GM19240 (cell line): ENCODE results near the gene FOXS1.

Source experiments
- DNase-seq: peaks from one replicate; pipeline ENCODE4 v3.0.0; 2011; ENCODE audit warnings: low spot score; ENCODE audit not compliant: insufficient read length

FOXS1 gene

DNA sequence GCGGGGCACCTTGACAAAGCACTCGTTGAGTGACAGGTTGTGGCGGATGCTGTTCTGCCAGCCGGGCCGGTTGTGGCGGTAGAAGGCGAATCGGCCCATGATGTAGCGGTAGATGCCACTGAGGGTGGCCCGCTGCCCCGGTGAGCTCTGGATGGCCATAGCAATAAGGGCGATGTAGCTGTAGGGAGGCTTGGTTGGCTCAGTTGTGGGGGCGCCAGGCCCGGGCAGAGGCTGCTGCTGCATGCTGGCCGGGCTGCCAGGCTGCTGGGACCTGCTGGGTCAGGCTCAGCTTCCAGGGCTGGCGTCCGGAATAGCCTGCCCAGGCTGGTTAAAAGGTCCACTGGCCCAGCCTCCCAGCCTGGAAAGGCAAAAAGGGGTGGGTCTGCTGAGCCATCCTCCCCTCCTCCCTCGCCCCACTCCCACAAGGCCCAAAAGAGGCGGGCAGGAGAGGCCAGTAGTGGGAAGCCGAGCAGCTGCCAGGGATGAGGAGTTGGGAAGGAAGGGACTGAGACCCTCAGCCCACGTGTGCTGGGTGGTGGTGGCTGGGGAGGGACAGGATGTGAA lies at the start of gene FOXS1:
Gene FOXS1 (minus strand): TSS at position 305 of the 564 bp plus-strand sequence. CDS start 62 bp downstream, at position 243.
- DNase-seq: no peak

DNA sequence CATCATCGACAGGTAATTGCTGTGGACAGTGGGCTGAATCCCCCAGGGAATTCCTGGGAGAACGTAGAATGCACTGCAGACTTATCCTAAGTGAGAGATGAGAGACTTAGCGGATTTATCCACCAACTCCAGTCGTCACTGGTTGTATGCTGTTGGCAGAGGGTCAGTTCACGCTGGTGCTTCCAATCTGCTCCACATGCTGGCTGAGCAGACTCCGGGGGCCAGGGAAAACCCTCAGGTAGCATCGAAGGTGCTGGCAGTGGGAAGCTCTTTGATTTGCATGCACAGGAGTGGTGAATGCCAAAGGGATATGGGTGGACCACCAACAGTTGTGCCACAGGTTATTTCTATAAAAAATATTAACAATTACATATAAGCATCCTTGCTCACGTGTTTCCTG lies 45.2 kb upstream of the FOXS1 start:
- DNase-seq: no peak

DNA sequence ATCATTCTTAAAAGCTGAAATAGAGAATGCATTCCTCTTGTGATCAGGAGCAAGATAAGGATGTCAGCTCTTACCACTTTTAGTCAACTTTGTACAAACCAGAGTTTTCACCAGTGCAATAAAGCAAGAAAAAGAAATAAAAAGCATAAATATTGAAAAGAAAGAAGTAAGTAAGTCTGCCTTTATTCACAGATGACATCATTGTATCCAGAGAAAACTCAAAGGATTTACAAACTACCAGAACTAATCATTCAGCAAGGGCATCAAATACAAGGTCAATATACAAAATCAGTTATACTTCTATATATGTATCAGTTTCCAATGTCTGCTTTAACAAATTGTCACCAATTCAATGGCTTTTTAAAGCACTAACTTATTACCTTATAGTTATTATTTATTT lies 38.4 kb upstream of the FOXS1 start:
- no peak for DNase-seq

GRCh38 chr20:31881945-31882344 lies 36.5 kb upstream of the FOXS1 start:
- DNase-seq: no peak

DNA sequence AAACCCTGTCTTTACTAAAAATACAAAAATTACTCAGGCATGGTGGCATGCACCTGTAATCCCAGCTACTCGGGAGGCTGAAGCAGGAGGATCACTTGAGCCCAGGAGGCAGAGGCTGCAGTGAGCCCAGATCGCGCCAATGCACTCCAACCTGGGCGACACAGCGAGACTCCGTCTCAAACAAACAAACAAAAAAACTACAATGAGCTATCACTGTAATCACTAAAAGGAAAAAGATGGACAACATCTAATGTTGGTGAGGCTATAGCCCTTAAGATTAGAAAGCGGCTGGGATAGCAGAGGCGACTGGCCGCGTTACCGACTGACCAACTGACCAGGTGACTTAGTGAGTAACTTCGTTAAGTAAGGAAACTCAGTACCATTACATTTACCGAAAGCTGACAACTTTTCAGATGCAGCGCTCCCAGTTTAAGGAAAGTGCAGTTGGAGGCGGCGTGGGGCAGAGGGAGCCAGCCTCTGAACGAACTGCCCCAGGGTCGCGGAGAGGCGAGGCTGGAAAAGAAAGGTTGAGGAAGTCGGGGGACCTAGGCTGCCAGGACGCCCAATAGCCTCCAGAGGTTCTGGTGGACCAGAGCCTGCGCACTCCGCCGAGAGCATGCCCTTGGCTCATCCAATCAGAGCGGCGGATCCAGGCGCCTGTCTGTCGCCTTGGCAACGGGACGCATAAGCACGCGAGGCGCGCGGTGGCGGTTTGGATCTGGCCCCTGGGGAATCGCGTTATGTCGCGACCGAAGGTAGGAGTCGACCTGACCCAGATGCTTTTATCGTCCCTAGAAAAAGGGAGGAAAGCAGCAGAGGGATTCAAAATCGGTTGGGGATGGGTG lies 34.0 kb upstream of the FOXS1 start:
- peak; percentile 89 for DNase-seq

GRCh38 chr20:31877684-31878083 lies 32.3 kb upstream of the FOXS1 start:
- DNase-seq: no peak

- DNase-seq: no peak
These were observed 30.3 kb upstream of the FOXS1 start for GRCh38 chr20:31875671-31876070.

DNA sequence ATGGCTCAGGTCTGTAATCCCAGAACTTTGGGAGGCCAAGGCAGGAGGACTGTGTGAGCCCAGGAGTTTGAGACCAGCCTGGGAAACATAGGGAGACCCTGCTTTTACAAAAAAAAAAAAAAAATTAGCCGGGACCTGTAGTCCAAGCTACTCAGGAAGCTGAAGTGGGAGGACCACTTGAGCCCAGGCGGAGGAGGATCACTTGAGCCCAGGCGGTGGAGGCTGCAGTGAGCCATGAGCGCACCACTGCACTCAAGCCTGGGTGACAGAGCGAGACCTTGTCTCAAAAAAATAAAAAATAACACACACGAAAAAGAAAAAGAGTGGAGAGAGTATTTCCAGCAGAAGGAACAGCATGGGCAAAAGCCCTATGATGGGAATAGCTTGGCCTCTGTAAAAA lies 27.0 kb upstream of the FOXS1 start:
- no peak for DNase-seq

- DNase-seq: no peak
These were observed 26.2 kb upstream of the FOXS1 start for GRCh38 chr20:31871618-31871954.

- no peak for DNase-seq
These were observed 25.6 kb upstream of the FOXS1 start for GRCh38 chr20:31870726-31871617.

GRCh38 chr20:31869942-31870725 lies 24.7 kb upstream of the FOXS1 start, which contains the start of the genes DUSP15 and TTLL9:
TSS of gene DUSP15 (minus strand) at chr20:31870527. CDS start at chr20:31870337, 190 bp downstream.
TSS of gene TTLL9 (plus strand) at chr20:31870634. CDS start at chr20:31871127, 493 bp downstream.
- DNase-seq: no peak

DNA sequence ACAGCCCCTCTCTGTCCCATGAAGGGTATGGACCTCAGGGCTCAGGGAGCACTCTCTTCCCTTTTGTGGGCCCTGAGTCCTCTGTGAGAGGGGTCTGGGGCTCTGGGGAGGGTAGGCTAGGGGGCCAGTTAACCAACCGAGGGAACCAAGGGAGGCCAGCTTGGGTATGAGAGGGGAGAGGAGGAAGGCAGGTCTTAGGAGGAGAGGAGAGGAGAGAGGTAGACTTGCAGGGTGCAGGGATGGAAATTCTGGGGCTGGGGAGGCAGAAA lies 24.2 kb upstream of the FOXS1 start:
- no peak for DNase-seq

GRCh38 chr20:31868853-31869672 lies 23.7 kb upstream of the FOXS1 start:
- DNase-seq: no peak

DNA sequence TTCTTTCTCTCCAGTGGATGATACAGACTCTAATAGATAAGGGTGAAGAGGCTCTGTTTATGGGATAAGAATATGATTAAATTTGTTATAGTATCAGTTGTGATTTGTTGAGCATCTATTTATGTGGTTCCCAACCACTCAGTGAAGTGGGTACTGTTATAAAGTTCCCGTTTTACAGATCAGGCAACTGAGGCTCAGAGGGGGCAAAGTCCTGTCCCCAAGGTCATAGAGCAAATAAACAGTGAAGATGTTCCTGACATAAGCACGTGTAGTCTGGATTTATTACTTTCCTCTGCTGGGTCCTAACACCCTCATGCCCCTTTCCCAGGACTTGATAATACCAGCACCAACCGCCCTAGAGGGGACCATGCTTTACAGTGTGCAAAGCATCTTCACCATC lies 20.8 kb upstream of the FOXS1 start:
- no peak for DNase-seq

- no peak for DNase-seq
These were observed 19.4 kb upstream of the FOXS1 start for GRCh38 chr20:31864521-31865400.

DNA sequence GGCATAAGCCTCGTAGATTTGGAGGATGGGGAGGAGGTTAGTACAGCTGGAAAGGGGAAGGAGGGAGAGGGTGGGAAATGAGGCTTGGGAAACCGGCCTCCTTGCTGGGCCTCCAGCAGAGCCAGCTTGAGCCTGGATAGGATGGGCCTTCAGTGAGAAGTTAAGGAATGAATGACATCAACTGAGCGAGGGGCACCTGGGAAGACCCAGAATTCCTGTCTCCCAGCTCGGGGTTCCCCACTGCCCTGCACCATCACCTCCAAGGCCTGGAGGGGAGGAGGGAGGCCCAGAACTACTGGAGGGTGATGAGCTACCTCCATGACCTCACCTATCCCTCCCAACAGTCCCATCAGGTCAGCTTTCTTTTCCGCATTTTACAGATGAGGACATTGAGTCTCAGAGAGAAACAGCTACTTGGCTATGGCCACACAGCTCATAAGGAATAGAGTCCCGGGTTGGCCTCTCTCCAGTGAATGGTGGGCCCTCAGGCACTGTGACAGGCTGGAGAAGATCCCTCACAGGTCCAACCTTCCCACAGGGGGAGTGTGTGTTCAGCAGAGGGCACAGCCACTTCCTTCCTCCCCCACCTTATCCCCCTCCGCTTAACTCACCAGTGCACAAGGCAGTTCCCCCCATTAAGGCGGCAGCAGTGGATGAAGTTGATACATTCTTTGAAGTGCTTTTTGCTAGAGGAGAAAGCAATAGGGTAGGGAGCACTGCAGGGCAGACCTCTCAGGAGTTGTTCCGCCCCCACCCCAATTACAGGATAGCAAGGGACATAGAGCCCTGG lies 18.1 kb upstream of the FOXS1 start:
- no peak for DNase-seq

- no peak for DNase-seq
These were observed 17.1 kb upstream of the FOXS1 start for GRCh38 chr20:31862506-31862905.

GRCh38 chr20:31862157-31862470 lies 16.7 kb upstream of the FOXS1 start:
- no peak for DNase-seq
